ACHN (cell line): ENCODE measurements around the gene JPH3.

ENCODE experiments used
- DNase-seq: peaks from one replicate; pipeline ENCODE4 v3.0.0-alpha.2; 2015
- in situ Hi-C: cut with HindIII; loops from 2 replicates; pipeline ENCODE4 v1.10.0; 2017; ENCODE audit warnings: low sequenced_read_pairs, low pct_ligation_motif_present, low pct_unique_long_range_greater_than_20kb

JPH3 gene

DNA sequence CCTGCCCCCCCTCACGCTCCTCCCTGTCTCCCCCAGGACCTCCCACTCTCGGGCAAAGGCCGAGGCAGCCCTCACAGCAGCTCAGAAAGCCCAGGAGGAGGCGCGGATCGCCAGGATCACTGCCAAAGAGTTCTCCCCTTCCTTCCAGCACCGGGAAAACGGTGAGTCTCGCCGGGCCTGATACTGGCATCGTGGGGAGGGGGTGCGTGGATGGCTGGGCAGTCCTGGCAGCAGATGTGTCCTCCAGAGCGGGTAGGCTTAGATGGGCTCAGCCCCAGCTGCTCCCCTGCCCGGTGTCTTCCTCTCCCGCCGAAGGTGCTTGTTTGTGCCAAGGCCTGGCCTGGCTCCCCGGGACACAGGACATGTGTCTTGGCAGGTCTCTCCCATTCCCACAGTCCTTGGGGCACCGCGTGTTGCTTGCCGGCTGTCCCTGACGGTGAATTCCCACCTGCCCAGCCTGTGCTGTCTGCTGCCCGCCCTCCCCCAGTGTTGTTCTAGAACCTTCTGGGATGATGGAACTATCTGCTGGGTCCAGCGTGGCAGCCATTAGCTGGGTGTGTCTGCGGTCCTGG is 81.9 kb downstream of the JPH3 start:
- in situ Hi-C loops = no loop called here
- no peak for DNase-seq

DNA sequence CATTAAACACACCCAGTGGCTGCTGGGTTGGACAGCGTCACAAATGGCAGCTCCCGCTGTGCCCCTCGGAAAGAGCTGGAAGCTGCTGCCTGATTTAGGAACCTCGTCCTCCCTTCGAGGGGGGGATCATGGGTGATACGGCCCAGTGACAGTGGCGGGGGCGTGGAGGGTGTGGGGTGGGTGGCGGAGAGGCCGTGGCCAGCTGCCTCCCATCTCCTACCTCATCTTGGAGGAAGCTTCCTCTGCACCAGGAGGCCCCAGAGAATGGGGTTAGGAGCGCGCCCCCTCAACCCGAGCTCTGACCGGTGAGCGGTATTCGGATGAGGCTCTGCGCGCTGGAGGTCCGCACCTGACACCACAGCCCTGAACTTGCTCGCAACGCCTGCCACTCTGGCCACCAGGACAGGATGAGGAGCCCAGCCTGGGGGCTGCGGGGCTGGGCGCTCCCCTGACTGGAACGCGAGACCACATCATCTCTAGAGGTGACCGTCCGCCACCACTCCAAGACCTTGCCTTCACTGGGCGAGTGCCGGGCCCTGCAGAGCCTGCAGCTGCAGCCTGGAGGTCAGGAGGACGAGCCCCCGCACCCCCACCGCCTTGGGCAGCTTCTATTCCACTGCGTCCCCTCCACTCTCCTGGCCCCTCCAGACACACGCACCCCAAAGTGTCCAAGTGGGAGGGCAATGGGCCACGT is 82.5 kb downstream of the JPH3 start:
- no peak for DNase-seq
- in situ Hi-C loops = no loop called here

DNA sequence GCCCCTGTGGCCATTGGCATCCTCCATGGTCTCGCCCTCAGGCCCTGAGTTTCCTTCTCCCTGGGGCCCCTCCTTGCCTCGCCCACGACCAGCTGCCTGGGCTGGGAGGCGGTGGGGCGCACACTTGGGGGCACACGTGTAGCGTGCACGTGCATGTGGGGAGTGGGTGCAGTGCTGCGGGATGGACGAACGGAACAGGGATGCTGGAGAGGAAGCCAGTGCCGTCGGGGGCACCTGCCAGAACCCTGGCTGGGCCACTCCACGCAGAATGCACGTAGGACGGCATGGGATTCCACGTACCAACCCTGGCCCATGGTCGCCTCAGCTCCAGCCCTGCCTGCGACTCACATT is 83.1 kb downstream of the JPH3 start:
- DNase-seq = no peak
- in situ Hi-C loops = no loop called here

DNA sequence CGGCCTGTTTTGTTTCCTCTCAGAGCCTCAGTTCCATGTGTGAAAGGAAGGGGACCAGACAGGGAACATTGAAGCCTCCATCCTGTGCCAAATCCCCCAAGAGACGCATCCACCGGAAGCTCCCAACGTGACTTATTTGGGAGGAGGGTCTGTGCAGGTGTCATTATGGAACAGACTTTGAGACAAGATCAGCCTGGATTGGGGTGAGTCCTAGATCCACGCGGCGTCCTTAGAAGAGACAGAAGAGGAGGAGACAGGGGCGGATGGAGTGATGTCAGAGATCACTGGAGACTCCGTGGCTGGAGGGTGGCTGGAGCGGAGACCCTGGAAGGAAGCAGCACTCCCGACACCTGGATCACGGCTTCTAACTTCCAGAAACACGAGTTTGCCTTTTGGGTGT is 83.5 kb downstream of the JPH3 start:
- DNase-seq = no peak
- in situ Hi-C loops = no loop called here

DNA sequence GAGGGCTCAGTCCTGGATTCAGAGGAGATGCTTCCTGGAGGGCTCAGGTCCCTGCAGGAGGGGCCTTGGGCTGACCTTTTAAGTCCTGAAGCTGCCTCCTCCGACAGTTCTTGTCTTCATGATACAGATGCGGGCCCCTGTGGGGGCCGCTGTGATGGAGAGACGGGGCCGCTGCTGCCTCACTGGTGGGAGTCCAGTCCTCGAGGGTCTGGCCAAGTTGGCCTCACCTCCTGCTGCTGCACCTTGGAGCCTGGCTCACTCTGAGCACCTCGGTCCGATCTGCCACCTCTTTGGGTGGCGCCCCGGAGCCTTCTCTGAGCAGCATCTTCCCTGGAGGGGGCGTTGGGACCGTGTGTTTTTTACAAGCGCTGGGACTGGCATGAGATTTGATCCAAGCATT is 84.4 kb downstream of the JPH3 start:
- no peak for DNase-seq
- in situ Hi-C loops = no loop called here

DNA sequence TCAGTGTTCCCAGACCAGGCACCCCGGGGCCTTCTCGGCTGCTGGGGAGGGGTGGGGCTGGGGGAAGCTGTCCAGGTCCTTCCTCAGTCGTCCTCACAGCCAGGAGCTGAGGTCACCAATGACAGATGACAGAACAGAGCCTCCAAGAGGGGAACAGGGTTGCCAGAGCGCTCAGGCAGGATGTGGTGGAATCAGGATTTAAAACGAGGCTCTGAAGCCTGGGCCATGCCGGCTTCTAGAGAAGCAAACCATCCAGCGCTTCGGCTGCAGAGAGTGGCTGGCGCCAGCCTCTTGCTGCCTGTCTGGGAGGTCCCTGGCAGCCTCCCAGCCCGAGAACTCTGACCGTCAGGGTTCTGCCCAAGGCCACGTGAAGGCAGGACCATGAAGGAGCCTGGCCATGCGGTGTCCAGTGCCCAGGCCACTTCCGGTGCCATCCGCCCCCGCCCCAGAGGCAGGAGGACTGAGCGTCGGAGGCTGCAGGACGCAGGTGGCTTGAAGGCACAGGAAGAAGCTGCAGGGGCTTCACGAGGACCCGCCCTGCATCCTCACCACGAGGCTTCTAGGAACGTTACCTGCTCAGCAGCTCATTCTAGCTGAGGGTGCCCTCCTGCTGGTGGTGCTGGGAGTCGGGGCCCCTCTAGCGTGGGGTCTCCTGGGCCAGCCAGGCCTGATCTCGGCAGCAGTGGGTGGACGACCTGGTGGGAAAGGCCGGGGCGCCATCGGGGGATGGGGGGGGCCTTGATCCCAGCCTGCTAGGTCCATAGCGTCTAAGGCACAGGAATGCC is 85.0 kb downstream of the JPH3 start:
- in situ Hi-C loops = no loop called here
- no peak for DNase-seq

DNA sequence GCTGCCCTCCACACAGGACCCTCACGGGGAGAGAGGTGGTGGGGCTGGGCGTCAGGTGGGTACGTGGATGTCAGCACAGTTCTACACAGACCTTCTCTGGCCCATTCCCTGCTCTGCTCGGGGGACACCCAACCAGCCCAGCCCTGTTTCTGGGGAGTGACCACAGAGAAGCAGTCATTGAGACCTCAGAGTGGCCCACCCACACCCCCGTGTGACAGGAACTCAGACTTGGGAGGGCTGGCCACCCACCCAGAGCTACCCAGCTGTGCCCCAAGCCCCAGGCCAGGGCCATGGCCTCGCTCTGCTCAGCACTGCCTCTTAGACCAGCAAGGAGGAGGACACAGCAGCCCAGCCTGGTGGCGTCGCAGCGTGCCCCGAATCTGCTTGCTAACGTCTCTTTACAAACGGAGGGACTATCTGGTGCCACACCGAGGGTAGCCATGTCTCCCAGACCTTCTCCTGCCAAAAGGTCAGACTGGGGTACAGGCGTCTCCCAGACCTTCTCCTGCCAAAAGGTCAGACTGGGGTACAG is 85.8 kb downstream of the JPH3 start:
- no peak for DNase-seq
- in situ Hi-C loops = no loop called here

DNA sequence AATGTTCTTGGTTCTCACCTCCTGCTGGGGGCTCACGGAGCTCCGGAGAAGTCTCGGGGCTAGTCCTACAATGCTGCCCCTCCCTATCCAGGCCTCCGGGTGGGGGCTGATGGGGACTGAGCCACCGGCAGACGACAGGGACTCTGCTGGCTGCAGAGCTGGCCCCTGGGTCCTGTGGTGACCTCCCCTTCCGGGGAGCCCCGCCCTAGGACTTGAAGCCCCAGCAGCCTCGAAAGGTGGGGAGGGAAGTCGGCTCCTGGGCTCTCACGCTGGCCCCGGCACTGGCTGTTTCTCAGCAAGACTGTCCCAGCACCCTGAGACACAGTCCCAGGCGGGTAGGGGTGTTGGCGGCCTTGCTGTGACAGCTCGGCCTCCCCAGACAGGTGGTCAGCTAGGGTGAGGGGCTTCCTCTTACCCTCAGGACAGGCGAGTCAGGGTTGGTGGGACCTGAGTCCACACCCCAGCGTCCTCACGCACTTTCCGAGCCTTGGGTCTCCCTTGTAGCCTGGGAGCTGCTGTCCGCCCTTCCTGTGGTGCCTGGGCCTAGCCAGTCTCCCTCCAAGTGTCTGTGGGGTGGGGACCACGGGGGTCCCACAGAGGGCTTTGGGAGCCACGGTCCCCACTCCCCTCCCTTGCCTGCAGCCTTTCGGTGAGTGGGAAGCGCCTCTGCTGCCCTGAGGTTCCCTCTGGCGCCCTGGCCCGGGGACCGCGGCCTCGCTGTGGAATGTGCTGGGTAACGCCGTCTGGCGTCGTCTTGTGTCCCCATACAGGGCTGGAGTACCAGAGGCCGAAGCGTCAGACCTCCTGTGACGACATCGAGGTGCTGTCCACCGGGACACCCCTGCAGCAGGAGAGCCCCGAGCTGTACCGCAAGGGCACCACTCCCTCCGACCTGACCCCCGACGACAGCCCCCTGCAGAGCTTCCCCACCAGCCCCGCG is 86.8 kb downstream of the JPH3 start:
- in situ Hi-C loops = no loop called here
- no peak for DNase-seq

DNA sequence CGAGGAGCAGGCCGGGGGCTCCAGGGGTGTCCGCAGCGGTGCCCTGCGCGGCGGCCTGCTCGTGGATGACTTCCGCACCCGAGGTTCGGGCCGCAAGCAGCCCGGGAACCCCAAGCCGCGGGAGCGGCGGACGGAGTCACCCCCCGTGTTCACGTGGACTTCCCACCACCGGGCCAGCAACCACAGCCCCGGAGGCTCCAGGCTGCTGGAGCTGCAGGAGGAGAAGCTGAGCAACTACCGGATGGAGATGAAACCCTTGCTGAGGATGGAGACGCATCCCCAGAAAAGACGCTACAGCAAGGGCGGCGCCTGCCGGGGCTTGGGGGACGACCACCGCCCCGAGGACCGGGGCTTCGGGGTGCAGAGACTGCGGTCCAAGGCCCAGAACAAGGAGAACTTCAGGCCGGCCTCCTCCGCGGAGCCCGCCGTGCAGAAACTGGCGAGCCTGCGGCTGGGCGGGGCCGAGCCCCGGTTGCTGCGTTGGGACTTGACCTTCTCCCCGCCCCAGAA is 87.7 kb downstream of the JPH3 start:
- in situ Hi-C loops = no loop called here

DNA sequence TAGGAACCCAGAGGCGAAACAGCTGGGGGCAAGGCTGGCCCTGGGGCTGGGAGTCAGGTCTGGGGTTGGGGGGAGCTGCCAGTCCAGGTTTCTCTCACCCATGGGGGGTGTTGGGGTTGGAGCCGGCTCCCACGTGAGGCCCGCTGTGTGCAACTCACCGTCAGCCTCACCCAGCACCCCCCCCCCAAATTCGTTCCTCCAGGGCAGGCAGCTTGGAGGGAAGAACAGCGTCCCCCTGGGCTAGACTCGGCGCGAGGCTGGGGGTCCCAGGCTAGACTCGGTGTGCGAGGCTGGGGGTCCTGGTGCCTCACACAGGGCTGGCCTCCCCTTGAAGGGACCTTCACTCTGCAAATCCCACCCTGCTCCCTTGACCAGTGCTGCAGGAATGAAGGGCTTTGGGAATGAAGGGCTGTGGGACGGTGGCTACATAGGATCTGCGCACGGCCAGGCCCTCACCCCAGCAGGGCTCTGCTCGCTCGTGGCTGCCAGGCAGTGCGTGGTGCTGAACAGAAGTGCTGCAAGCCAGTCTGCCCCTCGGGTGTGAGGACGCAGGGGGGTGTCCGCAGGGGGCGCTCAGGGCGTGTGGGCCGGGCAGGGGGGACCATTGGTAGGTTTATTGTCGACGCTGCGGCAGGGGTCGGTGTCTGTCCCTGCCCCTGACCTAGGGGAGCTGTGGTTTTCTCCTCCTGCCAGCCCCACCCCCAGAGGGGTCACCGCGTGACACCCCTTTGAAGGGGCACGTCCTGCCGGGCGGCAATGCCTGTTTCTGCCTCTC is 88.8 kb downstream of the JPH3 start:
- DNase-seq = no peak
- in situ Hi-C loops = no loop called here

More for the DNA sequence above, 87.7 kb downstream of the JPH3 start:
- no peak for DNase-seq

DNA sequence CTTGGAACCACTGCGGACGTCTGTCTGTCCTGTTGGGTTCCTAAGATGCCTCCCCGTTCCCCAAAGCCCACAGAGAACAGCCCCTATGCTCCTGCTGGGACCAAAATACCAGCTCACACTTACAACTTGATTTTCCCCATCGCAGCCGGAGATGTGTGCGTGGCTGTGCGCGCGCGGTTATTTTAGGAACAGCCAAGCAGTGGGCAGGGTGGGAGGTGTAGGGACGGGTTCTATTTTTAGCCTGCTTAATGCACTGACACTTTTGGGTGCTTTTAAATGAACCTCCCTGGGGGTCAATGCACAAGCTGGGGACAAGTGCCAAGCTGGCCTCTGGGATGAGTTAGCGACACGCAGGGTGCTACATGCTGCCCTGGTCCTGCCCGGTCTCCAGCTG is 89.4 kb downstream of the JPH3 start:
- in situ Hi-C loops = no loop called here
- DNase-seq = no peak

DNA sequence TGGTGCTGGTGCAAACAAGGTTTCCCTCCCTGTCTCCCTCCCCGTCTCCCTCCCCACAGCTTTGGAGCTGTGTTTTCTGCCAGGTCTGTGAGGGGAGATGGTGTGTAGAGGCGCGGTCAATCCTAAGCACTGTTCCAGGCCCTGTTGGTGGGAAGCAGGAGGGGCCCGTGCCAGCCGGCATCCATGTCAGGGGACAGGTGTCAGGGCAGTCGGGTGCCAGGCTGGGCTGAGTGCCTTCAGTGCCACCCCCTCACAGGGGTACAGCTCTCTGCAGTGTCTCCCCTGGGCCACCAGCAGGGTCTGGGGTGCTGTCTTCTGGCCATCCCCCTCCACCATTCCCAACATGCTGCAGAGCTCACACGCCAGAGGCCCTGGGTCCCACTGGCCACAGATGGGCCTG is 89.9 kb downstream of the JPH3 start:
- in situ Hi-C loops = no loop called here
- no peak for DNase-seq

DNA sequence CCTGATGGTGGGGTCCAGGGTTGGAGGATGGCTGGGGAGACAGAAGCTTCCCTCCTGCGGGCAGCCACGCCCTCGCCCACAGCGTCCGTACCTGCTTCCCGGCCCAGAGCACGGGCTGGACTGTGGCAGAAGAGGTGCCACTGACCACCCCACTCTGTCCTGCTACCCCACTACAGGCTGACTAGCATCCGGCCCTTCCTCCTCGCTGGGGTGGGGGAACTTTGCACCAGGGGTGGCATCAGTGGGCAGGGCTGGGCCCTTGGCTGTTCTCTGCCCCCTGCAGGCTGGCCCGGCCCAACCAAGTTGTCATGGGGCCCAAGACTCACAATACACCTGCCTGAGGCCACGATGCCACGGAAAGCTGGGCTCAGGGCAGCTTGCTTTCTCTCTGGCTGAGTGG is 90.4 kb downstream of the JPH3 start:
- in situ Hi-C loops = no loop called here
- DNase-seq = no peak

DNA sequence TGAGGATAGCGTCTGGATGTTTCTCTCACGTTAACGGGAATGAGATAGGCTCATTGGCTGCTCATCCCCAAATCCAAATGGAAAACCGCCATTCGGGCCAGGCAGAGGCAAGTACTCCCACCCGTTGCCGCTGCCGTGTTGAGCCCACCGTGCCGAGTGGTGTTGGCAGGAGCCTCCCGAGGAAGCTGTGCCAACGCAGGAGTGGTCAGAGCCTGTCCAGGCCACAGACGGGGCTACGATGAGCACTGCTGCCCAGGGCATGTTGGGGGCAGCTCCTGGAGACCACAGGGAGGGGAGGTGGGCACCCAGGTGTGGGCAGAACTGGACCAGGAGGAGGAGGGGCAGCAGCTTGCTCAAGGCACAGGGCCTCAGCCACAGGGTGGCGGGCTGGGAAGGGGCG is 91.5 kb downstream of the JPH3 start:
- in situ Hi-C loops = no loop called here
- no peak for DNase-seq

DNA sequence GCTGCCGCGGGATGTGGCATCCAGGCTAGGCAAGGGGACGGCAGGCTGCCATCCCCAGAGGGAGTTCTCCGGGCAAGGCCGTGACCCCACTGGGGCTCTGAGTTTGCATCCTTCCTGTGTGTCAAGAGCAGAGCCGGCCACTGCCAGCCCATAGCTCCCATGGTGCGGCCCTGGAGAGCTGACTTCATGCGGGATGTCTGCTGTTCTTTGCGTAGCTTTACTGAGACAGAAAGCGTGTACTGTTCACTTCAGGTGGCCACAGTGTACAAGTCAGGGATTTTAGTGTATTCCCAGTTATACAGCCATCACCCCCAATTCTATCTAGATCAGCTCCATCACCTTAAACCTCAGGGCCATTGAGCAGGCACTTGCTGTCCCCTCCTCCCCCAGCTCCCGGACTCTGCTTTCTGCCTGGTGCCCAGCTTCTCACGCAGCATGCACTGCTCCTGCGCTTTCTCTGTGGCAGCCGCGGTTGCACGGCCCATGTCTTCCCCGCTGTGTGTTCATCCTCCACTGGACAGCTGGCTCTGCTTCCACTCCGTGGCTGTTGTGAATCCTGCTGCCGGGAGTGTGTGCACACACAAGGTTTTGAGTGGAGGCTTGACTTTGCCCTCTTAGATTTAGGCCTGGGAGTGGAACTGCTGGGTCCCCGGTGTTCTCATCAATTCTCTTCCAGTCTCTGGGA is 92.3 kb downstream of the JPH3 start:
- in situ Hi-C loops = no loop called here
- DNase-seq = no peak

DNA sequence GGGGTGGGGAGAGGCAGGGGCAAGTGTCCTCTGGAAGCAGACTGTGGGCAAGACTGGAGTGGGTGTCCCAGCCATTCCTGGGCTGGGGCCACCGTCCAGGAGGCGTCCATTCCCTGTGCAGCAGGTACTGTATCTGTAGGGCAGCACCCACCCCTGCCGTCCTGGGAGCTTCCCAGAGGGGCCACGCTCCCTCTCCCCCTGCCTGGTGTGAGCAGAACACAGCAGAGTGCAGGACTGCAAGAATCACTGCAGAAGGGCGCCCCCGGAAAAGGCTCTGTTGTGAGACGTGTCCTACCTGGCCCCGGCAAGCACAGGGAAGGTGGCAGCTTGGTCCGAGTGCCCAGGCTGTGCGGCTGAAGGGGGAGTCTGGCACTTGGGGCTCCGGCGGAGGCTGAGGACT is 93.2 kb downstream of the JPH3 start:
- in situ Hi-C loops = no loop called here

DNA sequence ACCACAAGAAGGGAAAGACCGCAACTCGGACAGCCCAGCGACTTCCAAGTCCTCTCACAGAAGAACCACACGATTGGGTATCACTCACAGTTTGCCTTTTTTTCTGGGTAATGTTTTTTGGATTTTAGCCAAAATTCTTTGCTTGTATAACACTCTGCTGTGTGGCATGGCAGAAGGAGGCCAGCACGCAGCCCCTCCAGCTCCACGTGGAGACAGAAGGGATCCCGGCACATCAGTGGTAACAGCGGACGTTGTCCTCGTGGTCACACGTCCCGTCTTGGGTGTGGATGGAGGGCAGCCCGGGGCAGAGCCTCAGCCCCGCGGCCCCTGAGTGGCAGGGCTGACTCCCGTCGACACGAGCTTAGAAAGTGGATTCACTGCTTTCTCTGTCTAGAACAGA is 94.4 kb downstream of the JPH3 start:
- no peak for DNase-seq
- in situ Hi-C loops = no loop called here

More for the DNA sequence above, 93.2 kb downstream of the JPH3 start:
- DNase-seq = no peak
